ENCODE data around the gene ACKR1.

The ACKR1 gene

DNA sequence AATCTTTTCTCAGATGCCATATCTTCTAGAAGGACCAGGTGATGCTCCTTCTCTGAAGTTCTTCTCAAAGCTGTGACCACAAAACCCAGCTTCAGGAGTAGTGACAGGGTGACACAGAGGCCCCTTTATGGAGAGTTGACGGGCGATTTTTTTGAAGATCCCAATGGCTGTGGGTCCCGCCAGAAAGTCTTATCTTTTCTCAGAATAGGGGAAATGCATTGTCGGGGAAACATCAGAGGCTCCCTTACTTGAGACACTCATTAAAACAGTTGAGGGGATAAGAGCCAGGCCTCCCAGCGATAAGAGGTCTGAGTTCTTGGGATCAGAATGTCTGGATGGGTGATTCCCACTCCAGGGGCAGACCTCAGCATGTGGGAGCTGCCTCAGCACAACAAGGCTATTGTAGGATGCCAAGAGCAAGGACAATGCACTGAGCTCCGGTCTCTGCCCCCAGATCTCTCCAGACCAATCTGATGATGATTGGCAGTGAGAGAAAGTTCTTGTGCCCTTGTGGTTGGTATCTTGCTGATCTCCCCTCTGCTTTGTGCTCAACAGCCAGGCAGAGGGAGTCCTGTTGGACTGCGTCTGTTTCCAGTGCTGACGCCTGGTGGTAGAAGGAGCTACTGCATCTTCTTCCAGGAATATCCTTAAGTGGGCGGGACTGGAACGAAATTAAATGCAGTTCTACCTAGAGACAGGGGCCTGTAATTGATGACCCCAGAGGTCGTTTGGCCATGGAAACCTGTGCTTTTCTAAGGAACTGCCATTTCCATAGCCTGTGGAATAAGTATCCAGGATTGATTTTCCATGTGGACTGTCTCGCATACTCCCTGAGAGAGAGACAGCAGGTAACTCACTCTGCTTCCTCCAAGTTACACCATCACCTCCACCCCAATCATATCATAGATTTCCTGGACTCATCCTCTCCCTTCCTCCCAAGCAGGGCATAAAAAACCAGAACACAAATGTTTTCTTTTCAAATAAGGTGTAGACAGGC is 6.8 kb upstream of the ACKR1 start:
- Histone ChIP-seq H3K27ac (replicated peaks) (no peak overlapping the region), H3K27me3 (ENCODE audit: insufficient read depth, poor library complexity, severe bottlenecking) (peaks cover 7% of the 10 kb centered on the region), H3K4me3 (replicated peaks; ENCODE audit: insufficient read depth, low read length) (no peak overlapping the region)
- TF ChIP-seq POLR2AphosphoS5 (IDR thresholded peaks at IDR 0.05; ENCODE audit: low read depth) (no peak), SPI1 (IDR thresholded peaks at IDR 0.05; ENCODE audit: borderline replicate concordance, low read depth) (no peak)
- TF ChIP-seq, protein P1, sequence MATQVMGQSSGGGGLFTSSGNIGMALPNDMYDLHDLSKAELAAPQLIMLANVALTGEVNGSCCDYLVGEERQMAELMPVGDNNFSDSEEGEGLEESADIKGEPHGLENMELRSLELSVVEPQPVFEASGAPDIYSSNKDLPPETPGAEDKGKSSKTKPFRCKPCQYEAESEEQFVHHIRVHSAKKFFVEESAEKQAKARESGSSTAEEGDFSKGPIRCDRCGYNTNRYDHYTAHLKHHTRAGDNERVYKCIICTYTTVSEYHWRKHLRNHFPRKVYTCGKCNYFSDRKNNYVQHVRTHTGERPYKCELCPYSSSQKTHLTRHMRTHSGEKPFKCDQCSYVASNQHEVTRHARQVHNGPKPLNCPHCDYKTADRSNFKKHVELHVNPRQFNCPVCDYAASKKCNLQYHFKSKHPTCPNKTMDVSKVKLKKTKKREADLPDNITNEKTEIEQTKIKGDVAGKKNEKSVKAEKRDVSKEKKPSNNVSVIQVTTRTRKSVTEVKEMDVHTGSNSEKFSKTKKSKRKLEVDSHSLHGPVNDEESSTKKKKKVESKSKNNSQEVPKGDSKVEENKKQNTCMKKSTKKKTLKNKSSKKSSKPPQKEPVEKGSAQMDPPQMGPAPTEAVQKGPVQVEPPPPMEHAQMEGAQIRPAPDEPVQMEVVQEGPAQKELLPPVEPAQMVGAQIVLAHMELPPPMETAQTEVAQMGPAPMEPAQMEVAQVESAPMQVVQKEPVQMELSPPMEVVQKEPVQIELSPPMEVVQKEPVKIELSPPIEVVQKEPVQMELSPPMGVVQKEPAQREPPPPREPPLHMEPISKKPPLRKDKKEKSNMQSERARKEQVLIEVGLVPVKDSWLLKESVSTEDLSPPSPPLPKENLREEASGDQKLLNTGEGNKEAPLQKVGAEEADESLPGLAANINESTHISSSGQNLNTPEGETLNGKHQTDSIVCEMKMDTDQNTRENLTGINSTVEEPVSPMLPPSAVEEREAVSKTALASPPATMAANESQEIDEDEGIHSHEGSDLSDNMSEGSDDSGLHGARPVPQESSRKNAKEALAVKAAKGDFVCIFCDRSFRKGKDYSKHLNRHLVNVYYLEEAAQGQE (IDR thresholded peaks at IDR 0.05; ENCODE audit: insufficient replicate concordance, low read depth) = no peak
- TF ChIP-seq, protein P2, sequence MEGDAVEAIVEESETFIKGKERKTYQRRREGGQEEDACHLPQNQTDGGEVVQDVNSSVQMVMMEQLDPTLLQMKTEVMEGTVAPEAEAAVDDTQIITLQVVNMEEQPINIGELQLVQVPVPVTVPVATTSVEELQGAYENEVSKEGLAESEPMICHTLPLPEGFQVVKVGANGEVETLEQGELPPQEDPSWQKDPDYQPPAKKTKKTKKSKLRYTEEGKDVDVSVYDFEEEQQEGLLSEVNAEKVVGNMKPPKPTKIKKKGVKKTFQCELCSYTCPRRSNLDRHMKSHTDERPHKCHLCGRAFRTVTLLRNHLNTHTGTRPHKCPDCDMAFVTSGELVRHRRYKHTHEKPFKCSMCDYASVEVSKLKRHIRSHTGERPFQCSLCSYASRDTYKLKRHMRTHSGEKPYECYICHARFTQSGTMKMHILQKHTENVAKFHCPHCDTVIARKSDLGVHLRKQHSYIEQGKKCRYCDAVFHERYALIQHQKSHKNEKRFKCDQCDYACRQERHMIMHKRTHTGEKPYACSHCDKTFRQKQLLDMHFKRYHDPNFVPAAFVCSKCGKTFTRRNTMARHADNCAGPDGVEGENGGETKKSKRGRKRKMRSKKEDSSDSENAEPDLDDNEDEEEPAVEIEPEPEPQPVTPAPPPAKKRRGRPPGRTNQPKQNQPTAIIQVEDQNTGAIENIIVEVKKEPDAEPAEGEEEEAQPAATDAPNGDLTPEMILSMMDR (IDR thresholded peaks at IDR 0.05; ENCODE audit: insufficient read depth, low read length) = peak; percentile 93
- peak in 1 of 2 experiments; percentile 68 for DNase-seq (ENCODE audit: low read depth in 1 of 2, low spot score in 1 of 2)

DNA sequence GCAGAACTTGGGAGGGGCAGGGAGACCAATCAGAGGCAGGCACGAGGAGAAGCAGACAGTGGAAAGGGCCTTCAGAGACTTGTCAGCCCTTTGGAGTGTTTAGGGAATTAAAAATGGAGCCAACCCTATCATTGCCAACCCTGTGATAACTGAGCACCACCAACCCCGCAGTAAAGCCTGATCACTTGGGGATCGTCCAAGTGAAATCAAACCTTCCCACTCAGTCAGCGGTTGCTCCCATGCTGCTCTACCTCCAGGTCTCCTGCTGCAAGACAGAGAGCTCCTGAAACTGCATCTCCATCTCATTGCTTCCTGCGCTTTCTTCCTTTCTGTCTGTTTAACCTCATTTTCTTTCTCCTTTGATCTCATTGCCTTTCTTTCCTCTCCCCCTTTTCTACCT is 4.8 kb upstream of the ACKR1 start:
- H3K27me3 ChIP-seq (ENCODE audit: insufficient read depth, poor library complexity, severe bottlenecking) = peaks cover 7% of the 10 kb centered on the region
- H3K27ac ChIP-seq (replicated peaks) = no peak overlapping the region
- H3K4me3 ChIP-seq (replicated peaks; ENCODE audit: insufficient read depth, low read length) = no peak overlapping the region
- DNase-seq (ENCODE audit: low read depth in 1 of 2, low spot score in 1 of 2) = no peak
- TF ChIP-seq GABPA (IDR thresholded peaks at IDR 0.05; ENCODE audit: low read depth) = no peak
- TF ChIP-seq, protein P1 (IDR thresholded peaks at IDR 0.05; ENCODE audit: insufficient replicate concordance, low read depth) = no peak

DNA sequence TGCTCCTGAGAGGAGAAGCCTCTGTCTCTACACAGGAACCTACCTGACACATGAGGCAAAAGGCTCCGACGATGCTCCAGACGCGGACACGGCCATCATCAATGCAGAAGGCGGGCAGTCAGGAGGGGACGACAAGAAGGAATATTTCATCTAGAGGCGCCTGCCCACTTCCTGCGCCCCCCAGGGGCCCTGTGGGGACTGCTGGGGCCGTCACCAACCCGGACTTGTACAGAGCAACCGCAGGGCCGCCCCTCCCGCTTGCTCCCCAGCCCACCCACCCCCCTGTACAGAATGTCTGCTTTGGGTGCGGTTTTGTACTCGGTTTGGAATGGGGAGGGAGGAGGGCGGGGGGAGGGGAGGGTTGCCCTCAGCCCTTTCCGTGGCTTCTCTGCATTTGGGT is 3.9 kb upstream of the ACKR1 start:
- TF ChIP-seq SPI1 (IDR thresholded peaks at IDR 0.05; ENCODE audit: borderline replicate concordance, low read depth) = no peak
- no peak for TF ChIP-seq POLR2AphosphoS5 (IDR thresholded peaks at IDR 0.05; ENCODE audit: low read depth)
- TF ChIP-seq, protein P2 (IDR thresholded peaks at IDR 0.05; ENCODE audit: insufficient read depth, low read length) = no peak
- TF ChIP-seq GABPA (IDR thresholded peaks at IDR 0.05; ENCODE audit: low read depth) = no peak
- TF ChIP-seq, protein P1 (IDR thresholded peaks at IDR 0.05; ENCODE audit: insufficient replicate concordance, low read depth) = no peak
- peaks cover 7% of the 10 kb centered on the region for H3K27me3 ChIP-seq (ENCODE audit: insufficient read depth, poor library complexity, severe bottlenecking)
- H3K4me3 ChIP-seq (replicated peaks; ENCODE audit: insufficient read depth, low read length) = no peak overlapping the region
- no peak for DNase-seq (ENCODE audit: low read depth in 1 of 2, low spot score in 1 of 2)
- no peak overlapping the region for H3K27ac ChIP-seq (replicated peaks)
